Panc1 (cell line): Measurements from ENCODE around the gene NEUROD4.

Source experiments
- CTCF ChIP-seq: fragments of 450-650 bp; IDR thresholded peaks from 2 replicates; pipeline ENCODE4 v1.5.1; 2017; ENCODE audit warnings: mild to moderate bottlenecking
- POLR2AphosphoS5 ChIP-seq: IDR thresholded peaks from 2 replicates; pipeline ENCODE4 v1.6.1; 2012; ENCODE audit warnings: mild to moderate bottlenecking, low read depth, low read length, moderate library complexity
- REST ChIP-seq, 2 experiments: IDR thresholded peaks; 2 replicates each; pipeline ENCODE4 v1.6.1; 2011 to 2012; ENCODE audit warnings: low read depth in 2 of 2, control low read depth in 1 of 2, low read length in 1 of 2, mild to moderate bottlenecking in 1 of 2, moderate library complexity in 1 of 2; ENCODE audit not compliant: insufficient read depth in 1 of 2
- TCF7L2 ChIP-seq: IDR thresholded peaks from 2 replicates; pipeline ENCODE4 v1.6.1; 2011; ENCODE audit warnings: mild to moderate bottlenecking, low read depth, low read length, inconsistent platforms

- TF ChIP-seq TCF7L2 (no peak), CTCF (no peak), POLR2AphosphoS5 (no peak), REST (IDR thresholded peaks at IDR 0.05; ENCODE audit: insufficient read depth in 1 of 2, low read depth in 2 of 2, low read length in 1 of 2) (no peak)
These were observed 49.0 kb upstream of the NEUROD4 start for GRCh38 chr12:54970741-54971140.
